CD4-positive, alpha-beta T cell treated with Interleukin-15 for 1 hour (primary cell): ENCODE results near the gene ZNF248.
"Not testable (repeated sequence)": the region's sequence is repeated elsewhere in the genome, so short reads cannot be mapped to it uniquely, and the experiment has no call there.

ENCODE experiments used
- DNase-seq: peaks from one replicate; pipeline ENCODE4 v3.0.0-alpha.2; 2020

The ZNF248 gene

DNA sequence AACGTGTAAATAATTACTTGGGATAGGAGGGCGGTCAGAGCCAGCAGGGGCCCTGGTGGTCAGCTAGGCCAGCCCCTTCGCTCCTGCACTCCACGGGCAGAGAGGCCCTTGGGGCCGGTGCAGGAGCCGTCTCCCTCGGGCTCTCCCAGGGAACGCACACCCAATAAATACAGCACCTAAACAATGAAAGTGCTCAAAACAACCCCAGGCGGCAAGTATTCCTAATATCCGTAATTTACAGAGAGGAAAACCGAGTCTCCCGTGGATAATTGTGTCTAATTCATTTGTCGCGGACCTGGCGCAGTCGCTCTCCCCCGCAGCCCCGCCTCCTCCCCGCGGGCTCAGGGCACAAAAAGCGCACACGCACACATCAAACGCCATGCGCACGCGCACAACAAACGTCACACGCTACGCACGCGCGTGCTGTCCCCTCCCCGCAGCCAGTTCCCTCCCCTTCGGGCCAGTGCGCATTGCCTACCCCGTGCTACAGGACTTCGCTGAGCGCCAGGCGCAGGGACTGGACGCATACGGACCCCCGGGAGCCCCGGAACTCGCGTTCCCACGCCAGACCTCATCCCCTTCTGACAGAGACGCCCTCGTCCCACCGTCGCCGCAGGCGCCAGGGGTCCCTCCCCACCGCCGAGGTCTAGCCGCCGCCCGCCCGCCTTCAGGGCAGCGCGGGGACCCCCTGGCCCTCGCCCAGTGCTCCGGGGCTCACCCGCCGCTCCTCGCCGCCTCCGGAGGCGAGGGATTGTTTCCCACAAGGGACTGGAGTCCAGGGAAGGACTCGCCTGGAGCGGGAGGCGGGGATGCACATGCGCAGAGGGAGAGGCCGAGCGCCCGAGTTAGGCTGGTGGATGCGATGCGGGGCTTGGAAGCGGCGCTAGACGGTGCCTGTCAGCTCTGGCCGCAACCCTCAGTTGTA, at the start of gene ZNF248:
ZNF248 (minus strand) TSS at position 324 of the 925 bp plus-strand sequence. CDS start 1,300 bp downstream, outside the sequence.
- peak; percentile 95 for DNase-seq

DNA sequence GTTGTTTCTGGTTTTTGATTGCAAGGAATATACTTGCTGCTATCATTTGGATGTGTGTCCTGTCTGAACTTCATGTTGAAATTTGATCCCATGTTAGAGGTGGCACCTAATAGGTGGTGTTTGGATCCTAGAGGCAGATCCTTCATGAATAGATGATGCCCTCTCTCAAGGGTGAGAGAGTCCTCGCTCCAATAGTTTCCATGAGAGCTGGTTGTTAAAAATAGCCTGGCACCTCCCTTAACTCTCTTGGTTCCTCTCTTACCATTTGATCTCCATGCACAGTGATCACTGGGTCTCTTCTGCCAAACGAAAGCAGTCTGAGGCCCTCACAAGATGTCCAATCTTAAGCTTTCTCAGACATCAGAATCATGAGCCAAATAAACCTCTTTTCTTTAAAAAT, 49.0 kb upstream of the ZNF248 start:
- no peak for DNase-seq

DNA sequence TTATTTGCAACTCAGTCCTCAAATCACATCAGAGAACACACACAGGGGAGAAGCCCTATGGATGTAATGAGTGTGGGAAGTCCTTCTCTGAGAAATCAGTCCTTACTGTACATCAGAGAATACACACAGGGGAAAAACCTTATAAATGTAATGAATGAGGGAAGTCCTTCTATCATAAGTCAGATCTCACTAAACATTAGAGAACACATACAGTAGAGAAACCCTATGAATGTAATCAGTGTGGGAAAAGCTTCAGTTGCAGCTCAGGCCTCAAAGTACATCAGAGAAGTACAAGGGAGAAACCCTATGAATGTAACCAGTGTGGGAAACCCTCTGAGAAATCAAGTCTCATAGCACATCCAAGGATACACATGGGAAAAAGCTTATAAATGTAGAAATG, 39.0 kb upstream of the ZNF248 start:
- DNase-seq = no peak

DNA sequence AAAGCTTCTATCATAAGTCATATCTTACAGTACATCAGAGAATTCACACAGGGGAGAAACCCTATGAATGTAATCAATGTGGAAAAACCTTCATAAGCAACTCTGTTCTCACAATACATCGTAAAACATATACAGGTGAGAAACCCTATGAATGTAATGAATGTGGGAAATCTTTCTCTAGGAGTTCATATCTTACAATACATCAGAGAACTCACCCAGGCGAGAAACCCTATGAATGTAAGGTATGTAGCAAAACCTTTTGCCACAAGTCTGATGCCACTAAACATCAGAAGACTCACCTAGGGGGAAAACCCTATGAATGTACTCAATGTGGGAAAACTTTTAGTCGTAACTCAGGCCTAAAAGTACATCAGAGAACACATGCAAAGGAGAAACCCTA, 38.3 kb upstream of the ZNF248 start:
- no peak for DNase-seq

DNA sequence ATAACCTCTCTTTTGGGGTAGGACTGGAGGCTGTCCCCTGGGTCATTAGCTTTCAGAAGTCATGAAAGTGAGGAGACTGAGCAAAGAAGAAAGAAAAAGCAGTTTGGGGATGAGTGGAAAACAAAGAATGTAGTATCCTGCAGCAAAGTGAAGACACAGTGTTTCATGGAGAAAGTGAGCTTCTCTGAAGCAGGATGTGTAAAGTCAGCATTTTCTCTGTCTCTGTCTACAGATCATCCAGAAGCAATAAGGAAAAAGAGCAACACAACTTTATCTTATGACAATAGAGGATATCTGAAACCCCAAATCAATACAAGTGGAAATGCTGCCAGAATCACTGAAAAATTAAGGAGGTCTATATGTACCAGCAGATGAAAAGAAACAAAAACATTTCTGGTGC, 28.4 kb upstream of the ZNF248 start:
- DNase-seq = no peak

DNA sequence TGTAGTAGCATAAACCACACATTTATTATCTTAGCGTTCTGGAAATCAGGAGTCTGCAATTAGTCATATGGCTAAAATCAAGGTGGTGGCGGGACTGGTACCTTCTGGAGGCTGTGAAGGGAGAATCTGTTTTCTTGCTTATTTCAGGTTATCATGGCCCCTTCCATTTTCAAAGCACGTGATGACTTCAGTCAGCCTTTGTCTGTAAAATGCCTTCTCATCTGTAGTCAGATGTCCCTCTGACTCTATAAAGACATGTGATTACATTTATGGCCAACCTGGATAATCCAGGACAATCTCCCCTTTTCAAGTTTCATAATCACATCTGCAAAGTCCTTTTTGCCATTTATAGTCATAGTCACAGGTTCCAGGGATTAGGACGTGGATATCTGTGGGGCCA, 15.5 kb upstream of the ZNF248 start:
- no peak for DNase-seq

DNA sequence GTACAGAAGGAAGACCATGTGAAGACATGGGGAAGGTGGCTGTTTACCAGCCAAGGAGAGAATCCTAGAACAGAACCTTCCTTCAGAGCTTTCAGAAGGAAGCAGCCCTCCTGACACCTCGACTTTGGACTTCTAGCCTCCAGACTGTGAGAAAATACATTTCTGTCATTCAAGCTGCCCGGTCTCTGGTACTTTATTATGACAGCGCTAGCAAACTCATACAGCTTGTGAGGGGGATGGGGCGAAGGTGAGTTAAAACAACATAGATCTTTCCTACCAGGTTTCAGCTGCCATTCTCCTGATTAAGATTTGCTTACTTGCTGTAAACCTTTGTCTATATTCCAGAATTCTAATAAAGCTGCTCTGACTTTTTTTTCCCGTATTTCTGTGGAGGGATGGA, 14.9 kb upstream of the ZNF248 start:
- DNase-seq = no peak

DNA sequence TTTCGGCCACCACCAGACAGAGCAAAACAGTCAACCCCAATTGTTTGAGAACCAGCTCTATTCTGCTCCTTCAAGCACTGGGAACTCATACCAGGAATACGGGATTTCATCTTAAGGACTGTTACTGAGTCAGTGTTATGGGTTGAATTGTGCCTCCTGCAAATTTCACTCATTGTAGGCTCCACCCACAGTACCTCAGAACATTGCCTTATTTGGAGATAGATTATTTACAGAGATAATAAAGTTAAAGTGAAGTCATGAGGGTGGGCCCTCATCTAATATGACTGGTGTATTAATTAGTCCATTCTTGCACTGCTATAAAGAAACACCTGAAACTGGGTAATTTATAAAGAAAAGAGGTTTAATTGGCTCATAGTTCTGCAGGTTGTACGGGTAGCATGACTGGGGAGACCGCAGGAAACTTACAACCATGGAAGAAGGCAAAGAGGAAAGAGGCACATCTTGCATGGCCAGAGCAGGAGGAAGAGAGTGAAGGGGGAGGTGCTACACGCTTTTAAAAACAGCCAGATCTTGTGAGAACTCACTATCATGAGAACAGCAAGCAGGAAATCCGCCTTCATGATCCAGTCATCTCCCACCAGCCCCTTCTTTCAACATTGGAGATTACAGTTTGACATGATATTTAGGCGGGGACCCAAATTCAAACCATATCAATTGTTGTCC, 14.3 kb upstream of the ZNF248 start:
- DNase-seq = no peak

DNA sequence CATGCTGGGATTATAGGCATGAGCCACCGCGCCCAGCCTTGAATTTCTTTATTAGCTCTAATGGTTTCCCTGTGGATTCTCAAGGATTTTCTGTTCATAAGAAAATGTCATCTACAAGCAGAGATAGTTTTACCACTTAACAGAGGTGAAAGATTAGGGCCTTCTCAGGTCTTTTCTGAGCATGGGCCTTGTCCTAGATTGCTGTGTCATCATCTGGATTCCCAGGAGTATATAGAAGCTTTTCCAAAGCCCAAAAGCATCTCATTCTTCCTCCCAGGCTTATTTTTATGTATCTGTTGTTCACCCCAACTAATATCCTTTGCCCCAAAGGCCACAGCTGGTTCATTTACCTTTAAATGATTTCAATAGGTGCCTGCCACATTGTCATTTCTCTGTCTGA, 13.7 kb upstream of the ZNF248 start:
- no peak for DNase-seq

DNA sequence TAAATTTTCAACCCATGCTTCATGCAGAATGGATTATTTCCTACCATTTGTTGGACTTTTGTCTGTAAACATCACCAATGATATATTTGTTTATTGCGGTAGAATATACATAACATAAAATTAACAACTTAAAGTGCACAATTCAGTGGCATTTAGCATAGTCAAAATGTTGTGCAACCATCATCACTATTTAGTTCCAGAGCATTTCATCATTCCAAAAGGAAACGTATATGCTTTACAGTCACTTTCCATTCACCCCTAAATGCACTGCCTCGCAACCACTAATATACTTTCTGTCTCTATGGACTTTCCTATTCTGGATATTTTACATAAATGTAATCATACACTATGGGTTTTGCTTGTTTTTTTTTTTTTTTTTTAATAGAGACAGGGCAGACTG, 11.4 kb upstream of the ZNF248 start:
- no peak for DNase-seq

DNA sequence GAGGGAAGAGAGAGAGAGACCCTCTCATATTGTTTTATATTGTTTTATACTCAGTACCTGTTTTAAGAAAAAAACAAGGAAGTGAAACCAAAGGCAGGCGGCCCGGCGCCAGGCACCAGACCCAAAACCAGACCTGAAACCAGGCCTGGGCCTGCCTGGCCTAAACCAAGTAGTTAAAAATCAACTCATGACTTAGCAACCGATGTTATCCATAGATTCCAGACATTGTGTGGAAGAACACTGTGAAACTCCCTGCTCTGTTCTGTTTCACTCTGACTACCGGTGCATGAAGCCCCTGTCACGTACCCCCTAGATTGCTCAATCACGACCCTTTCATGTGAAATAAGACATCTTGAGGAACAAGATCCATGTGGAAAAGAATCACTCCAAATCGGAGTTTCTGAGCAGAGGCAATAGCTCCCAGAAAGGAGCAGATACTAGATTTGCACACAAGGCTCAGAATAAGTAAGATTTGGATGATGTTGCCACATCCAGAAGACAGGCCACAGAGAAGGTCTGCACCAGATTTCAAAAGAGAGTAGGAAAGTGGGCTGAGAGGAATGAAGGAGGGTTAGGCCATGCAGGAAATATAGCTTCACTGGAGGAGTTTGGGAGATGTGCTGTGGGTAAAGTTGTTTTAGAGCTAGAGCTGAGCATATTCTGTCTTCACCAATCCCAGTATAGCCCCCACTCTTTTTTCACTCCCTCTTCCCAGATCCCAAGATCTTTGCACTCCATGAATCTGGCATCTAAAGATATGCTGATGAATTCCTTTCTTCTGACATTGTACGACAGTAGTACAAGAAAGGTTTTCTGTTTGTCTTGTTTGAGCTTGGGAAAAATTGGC, 8.8 kb upstream of the ZNF248 start:
- peak; percentile 62 for DNase-seq

DNA sequence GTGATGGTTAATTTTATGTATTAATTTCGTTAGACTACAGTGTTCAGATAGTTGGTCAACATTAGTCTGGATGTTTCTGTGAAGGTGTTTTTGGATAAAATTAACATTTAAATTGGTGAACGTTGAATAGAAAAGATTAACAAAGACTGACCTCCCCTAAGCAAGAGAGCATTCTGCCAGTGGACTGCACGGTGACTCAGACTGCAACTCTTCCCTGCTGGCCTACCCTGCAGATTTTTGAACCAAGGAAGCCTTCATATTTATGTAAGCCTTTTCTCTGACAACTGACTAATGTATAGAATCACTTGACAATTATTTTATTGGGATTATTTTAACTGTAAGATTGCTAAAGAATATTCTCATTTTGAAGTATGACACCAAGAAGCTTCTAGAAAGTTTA, 7.9 kb upstream of the ZNF248 start:
- DNase-seq = no peak

DNA sequence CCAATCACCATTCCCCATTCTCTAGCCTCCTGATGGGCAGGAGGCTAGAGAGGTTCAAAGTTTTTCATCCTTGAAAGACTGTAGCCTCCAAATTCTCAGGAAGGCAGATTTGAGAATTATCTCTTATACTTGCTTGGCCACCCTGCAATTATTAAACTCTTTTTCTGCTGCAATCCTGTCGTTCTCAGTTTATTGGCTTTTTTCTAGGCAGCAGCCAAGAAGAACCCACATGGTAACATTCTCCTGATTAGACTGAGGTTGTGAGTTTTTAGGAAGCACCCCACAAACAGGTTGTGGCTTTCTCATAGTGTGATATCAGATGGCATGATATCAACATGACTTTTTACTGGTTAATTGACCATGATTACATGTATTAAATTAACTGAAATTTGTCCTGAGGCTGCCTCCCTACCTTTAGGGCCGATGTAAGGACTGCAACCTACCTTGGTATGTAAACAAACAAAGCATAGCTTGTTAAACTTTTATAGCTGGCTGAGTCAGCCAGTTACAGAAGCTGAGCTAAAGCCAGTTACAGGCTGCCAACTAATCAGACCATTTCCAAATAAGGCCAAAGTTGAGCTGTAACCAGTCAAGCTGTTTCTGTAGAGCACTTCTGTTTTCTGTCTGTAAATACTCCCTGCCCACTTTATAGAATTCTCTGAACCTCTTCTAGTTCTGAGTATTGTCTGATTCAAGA, 3.2 kb upstream of the ZNF248 start:
- DNase-seq = no peak

DNA sequence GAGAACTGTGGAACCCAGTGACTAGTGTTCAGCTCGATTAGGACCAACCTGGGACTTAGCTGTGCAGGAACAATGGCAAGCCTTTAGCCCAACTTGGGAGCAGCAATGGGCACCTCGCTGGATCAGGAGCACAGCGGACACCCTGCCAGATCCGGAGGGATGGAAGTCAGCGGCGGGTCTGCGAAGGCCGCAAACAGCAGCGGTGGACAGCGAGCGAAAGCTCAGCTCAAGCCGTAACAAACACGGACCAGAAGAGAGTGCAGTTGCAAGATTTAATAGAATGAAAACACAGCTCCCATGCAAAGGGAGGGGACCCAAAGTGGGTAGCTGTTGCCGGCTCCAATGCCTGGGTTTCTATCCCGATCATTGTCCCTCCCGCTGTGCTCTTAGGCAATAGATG, 1.9 kb upstream of the ZNF248 start:
- DNase-seq = not testable (repeated sequence)

DNA sequence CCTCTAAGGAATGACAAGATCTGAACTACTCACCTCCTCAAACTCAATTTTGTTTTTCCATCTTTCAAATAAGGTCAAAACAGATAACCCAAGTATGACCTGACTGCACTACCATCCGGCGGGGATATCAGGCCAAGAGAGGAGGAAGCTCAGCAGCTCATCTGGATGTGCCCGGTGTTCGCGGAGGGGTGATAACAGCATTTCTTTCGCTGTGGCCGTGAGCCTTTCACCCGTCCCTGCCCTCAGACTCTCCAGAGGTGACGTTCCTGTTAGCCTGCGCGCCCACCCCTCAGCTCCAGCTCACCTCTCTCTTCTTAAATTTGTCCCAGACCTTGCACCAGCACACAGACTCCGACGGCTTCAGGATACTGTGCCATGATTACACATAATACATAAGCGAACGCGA, 526 bp downstream of the ZNF248 start:
- DNase-seq = peak; percentile 18

DNA sequence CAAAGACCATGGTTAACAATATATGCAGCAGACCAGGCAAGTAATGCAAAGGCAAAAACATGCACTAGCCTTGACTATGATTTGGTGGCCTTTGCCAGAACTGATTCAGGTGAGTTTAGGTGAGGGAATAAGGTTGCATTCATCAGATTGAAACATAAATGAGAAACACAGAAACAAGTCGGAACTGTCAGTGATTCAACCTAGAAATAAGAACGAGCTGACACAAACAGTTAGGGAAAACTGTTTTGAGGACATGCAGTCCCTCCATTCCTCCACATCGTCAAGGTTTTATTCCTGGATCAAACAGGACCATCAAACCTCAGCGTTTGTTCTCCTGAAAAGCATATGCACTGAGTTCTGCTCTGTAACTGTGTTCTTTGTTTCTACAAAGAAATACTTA, 1.8 kb downstream of the ZNF248 start:
- no peak for DNase-seq

DNA sequence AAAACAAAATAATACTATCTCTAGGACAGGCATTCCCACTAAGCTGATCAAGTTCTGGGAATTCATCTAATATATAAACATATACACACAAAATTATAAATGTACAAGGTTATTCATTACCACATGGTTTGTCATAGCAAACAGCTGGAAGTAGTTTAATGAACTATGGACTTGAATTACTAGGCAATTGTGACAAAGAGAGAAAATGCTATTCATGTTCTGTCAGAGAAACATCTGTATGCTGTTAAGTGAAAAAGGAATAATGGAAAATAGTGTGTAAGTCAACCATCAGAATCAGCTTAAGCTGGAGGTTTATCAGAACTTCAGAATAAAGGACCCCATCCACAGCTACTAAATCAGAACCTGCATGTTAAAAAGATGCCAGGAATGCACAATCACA, 2.8 kb downstream of the ZNF248 start:
- no peak for DNase-seq

DNA sequence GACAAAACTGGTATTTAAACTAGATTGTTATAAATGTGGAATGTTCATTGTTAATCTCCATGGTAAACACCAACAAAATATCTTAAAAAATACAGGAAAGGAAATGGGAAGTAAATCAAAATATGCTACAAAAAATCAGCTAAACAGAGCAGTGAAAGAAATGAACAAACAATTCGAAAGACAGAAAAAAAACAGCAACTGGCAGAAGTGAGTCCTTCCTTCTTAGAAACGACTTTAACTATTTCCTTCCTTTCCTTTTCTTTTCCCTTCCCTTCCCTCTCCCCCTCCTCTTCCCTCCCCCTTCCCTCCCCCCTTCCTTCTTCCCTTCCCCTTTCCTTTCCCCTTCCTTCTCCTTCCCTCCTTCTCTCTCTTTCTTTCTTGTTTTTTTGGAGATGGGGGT, 12.8 kb downstream of the ZNF248 start:
- no peak for DNase-seq

DNA sequence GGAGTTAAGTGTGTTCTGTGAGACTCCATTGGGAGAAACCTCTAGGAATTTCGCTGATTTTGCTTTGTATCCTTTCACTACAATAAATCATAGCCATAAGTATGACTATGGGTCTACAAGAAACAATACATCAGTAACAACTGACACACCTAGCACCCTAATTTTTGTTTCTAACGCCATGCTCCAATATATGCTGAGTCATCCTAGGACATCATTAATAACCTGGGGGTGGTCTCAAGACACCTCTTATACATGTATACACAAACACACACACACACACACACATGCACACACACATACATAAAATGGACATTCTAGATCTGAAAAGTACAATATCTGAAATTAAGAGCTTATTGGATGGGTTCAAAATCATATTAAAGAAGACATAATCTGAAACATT, 18.2 kb downstream of the ZNF248 start:
- no peak for DNase-seq

DNA sequence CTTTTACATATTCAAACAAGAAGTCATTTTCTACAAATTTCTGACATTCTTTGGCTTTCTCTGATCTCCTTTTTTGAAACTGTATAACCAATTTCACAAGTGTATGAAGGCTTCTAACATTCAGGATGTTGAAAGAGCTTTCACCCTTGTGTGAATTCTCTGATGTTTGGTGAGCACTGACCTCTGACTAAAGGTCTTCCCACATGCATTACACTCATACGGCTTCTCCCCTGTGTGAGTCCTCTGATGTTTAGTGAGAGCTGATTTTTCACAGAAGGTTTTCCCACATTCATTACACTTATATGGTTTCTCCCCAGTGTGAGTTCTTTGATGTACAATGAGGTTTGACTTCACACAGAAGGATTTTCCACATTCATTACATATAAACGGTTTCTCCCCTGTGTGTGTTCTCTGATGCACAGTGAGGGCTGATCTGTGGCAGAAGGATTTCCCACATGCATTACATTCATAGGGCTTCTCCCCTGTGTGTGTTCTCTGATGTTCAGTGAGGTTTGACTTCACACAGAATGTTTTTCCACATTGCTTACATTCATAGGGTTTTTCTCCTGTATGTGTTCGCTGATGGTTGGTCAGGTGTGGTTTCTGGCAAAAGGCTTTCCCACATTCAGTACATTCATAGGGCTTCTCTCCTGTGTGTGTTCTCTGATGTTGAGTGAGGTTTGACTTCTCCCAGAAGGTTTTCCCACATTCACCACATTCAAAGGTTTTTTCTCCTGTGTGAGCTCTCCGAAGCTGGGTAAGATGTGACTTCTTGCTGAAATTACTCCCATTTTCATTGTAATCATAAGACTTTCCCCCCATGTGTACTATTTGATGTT, 25.7 kb downstream of the ZNF248 start:
- DNase-seq = no peak

DNA sequence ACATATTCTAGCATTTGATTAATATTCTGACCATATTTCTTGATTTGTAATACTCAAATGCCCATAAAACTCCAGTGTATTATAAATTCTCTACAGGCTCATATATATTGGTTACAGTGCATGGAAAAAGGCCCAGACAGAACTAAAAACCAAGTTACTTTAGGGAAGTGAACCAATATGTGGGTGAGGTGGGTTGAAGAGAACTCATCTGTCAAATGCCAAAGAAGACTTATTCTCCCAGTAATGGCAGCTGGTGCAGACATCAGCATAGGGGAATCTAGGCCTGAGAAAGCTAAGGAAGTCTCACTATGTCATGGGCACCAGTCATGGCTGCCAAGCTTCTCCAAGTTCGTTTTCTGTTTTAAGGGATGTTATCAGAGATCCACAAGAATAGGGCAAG, 30.6 kb downstream of the ZNF248 start:
- DNase-seq = no peak

DNA sequence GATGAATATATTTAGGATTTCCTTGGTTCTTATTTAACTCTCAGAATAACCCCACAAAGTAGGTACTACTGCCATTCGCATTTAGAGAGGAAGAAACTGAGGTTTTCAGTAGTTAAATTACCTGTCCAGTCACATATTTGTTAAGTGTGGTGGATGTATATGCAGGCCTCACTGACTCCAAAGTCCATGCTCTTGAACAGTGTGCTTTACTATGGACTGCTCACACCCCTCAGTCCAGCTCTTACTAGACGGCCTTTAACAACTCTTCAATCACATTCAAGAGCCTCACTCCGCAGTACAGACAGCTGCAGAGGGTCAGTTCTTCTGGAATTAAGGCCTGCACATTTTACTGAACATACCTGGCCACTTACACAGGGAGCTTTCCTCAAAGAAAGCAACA, 36.2 kb downstream of the ZNF248 start:
- no peak for DNase-seq
